HG03159 (cell line): ENCODE results near the gene ZBTB37.
"Not testable (repeated sequence)": the region's sequence is repeated elsewhere in the genome, so short reads cannot be mapped to it uniquely, and the experiment has no call there.

Source experiments
- ATAC-seq: cut with Tn5 transposase; IDR thresholded peaks from one replicate; pipeline ENCODE4 v1.9.1; 2021; ENCODE audit warnings: mild to moderate bottlenecking, moderate library complexity; ENCODE audit not compliant: unreplicated experiment

The ZBTB37 gene

DNA sequence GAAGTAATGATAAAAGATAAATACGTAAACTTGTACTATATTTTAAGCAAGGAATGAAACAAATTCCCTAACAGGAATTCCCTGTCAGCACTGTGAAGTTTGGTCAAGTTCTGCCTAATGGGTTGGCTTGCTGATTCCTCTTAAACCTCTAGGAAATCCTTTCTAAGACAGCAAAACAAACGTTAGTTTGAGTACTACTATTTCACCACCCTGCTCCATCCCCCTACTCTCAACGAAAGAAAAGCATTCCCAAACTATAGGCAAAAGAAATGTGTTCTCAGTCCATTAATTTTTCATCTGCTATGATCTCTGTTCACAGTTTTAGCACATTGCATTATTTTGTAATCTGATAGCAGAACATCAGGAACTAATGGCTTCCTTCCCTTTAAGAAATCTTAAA, 32.8 kb downstream of the ZBTB37 start:
- ATAC-seq: no peak

- ATAC-seq: no peak
Measured at GRCh38 chr1:173903827-173904531, 35.8 kb downstream of the ZBTB37 start.

DNA sequence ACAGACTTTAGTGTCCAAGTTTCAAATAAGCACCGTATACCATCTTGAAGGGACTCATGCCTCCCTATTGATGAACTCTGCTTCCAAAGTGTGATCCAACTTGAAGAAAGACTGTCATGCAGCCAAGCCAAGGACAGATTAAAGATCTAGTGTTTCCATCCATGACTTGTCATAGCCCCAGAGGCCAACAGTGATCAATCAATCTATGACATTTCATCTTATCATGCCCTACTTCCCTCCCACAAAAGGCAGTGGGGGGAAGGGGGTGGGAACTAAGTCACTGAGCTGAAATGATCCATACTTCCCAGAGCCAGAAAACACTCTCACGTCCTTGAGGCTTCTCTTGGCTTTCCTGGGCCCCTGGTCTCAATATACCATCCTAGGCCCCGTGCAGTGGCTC, 44.9 kb downstream of the ZBTB37 start:
- ATAC-seq: no peak

DNA sequence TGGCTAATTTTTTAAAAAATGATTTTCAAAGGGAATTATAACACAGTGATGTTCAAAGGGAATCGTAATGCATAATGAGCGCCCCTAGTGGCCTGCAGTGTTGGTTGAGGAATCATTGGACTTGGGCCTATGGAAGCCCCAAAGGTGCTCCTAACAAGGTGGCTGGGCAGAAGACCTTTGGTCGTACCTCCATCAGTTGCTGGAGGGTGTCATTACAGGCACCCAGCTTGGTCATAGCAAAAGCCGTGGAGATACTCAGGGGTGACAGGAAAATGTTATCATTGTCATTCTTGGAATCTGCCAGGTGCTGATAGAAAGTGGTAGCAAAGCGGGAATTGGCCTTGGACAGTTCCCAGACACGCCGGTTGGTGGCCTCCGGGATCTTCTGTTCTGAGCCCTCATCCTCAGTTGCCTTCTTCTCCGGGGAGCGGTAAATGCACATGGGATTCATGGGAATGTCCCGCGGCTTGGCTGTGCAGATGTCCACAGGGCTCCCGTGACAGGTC, 46.2 kb downstream of the ZBTB37 start:
- no peak for ATAC-seq

- ATAC-seq: no peak
Measured at GRCh38 chr1:173915596-173915995, 47.4 kb downstream of the ZBTB37 start.

DNA sequence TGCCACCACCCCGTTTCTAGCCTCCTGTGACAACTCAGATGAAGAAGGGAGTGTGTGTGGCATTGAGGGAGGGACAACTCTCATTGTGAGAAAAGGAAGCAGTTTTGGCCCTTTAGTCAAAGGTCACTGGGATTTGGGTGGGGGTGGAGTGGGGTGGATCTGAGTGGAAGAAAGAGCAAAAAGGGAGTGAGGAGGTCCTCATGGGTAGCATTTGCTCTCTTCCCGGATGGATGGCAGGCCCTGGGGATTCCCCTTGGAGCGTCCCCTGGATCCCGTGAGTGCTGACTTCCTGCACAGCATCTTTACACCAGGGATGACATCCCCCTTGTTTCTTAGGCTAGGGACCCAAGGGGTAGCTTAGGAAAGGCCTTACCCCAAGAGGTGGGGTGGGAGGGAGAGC, 48.5 kb downstream of the ZBTB37 start:
- ATAC-seq: no peak

GRCh38 chr1:173917149-173917548, 49.0 kb downstream of the ZBTB37 start, which contains the start of gene SERPINC1:
Gene SERPINC1, minus strand, starts transcription at chr1:173917327. Its CDS starts 68 bp downstream, at chr1:173917259.
- ATAC-seq: no peak

DNA sequence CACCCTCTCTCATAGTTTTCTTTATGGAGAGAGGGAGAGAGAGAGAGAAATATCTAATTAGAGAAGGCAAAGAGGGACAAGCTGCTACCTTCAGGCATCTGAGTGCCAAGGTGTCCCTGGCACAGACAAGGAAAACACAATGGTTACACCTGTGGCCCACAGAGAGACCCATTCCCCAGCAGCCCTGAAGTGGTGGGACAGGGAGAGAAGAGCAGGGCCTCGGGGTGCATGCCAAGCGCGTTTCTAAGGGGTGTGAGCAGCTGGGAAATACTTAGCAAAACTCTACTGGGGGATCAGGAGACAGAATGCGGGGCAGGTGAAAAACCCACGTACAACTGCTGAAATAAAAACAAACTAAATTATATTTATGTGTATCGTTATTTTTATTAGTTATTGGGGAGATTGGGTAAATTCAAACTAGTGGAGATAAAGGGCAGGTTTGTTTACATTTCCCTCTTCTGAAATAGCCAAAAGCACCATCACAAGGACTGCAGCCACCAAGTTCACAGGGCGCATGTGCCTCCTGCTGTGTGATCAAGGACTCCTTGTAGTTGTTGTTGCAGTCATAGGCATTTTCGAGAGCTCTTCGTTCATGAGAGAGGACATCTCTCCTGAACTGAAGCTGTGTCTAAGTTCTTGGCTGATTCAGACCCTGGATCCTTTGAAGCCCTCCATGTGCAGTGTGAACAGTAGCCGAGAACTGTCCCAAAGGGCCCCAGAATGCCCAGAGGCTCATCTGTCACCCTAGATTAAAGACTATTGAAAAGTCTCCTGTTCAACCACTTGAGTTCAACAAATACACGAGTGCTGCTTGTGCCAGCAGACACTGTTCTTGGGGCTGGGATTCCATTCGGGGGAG, 49.7 kb downstream of the ZBTB37 start:
- ATAC-seq: no peak

DNA sequence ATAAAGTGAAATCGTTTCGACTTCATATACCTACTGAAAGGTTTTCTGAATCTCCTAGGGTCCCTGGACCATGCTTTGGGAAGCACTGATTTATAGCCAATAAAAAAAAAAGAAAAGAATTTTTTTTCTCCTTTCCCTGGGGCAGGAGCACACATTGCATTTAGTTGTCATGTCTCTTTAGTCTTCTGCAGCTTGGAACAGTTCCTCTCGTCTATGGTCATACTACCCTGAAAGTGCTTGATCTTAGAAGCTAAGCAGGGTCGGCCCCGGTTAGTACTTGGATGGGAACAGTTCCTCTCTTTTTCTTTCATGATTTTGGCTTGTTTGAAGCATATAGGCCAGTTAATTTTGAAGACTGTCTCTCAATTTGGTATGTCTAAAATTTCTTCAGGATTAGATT, 52.7 kb downstream of the ZBTB37 start:
- no peak for ATAC-seq

- ATAC-seq: no peak
Measured at GRCh38 chr1:173925306-173926242, 57.4 kb downstream of the ZBTB37 start.

DNA sequence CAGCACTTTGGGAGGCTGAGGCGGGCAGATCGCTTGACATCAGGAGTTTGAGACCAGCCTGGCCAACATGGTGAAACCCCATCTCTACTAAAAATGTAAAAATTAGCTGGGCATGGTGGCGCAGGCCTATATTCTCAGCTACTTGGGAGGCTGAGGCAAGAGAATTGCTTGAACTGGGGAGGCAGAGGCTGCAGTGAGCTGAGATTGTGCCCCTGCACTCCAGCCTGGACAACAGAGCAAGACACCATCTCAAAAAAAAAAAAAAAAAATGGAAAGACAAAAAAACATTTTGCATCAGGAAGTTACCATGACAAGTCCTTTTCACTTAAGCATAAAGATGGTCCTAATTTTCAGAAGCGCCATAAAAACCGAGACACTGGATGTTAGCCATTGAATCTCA, 62.4 kb downstream of the ZBTB37 start:
- ATAC-seq: not testable (repeated sequence)

DNA sequence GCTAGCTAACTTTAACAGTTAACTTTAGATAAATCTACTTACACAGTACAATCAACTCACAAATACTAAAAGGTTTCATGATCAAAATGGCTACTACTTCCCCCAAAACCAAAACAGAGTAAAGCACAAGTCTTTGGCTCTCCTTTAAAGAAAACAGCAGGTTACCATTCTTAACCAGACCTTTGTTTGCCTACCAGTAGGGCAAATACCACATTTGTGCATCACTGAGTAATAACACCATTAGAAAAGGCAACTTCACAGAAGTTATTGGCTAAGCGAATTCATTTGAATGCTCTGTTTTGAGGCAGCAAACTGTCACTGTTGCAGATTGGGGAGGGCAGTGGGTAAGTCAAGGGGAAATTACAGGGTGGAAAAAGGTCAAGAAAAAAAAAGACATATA, 66.3 kb downstream of the ZBTB37 start:
- ATAC-seq: no peak

- no peak for ATAC-seq
Measured at GRCh38 chr1:173937062-173937461, 68.9 kb downstream of the ZBTB37 start.

GRCh38 chr1:173946380-173946921, 78.3 kb downstream of the ZBTB37 start:
- ATAC-seq: no peak

DNA sequence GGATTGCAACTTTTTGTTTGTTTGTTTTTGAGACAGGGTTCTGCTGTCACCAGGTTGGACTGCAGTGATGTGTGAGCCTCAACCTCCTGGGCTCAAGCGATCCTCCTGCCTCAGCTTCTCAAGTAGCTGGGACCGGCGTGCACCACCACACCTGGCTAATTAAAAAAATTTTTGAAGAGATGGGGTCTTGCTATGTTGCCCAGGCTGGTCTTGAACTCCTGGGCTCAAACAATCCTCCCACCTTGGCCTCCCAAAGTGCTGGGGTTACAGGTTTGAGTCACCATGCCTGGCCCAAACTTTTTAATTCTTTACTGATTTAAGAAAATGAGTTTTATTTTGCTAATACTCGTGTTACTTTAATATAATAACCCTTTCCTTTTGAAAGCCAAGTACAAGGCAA, 80.4 kb downstream of the ZBTB37 start:
- no peak for ATAC-seq
